Karpas-422 (cell line): Measurements from ENCODE around the gene LRBA. TPM values are rescaled to one million over a fixed set of nuclear protein-coding genes. Genes with fewer than 3 reads are reported as not detected.

ENCODE experiments used
- DNase-seq: peaks from one replicate; pipeline ENCODE4 v3.0.0-alpha.2; 2015
- H2AFZ ChIP-seq: fragments of 200-600 bp; sonication (generic); 2 replicates; pipeline ENCODE4 v1.6.1; 2014; ENCODE audit warnings: antibody characterized with exemption, low read length, mixed read lengths
- H3K27ac ChIP-seq: fragments of 200-600 bp; sonication (generic); 2 replicates; pipeline ENCODE4 v1.5.1; 2014; ENCODE audit warnings: mild to moderate bottlenecking, low read length, moderate library complexity
- H3K27me3 ChIP-seq: fragments of 200-600 bp; sonication (generic); 2 replicates; pipeline ENCODE4 v1.6.1; 2014; ENCODE audit warnings: low read length, mixed read lengths
- H3K36me3 ChIP-seq: fragments of 200-600 bp; sonication (generic); 2 replicates; pipeline ENCODE4 v1.6.1; 2014; ENCODE audit warnings: low read length, mixed read lengths; ENCODE audit not compliant: insufficient read depth
- H3K4me1 ChIP-seq: fragments of 200-600 bp; sonication (generic); 2 replicates; pipeline ENCODE4 v1.6.1; 2014; ENCODE audit warnings: mild to moderate bottlenecking, low read length, mixed read lengths
- H3K4me2 ChIP-seq: fragments of 200-600 bp; sonication (generic); 2 replicates; pipeline ENCODE4 v1.6.1; 2014; ENCODE audit warnings: low read length, low read depth, mild to moderate bottlenecking; ENCODE audit not compliant: poor library complexity, severe bottlenecking
- H3K4me3 ChIP-seq: fragments of 200-600 bp; sonication (generic); 2 replicates; pipeline ENCODE4 v1.5.1; 2014; ENCODE audit warnings: mild to moderate bottlenecking, antibody characterized with exemption, low read length, mixed read lengths
- H3K79me2 ChIP-seq: fragments of 200-600 bp; sonication (generic); 2 replicates; pipeline ENCODE4 v1.6.1; 2014; ENCODE audit warnings: mild to moderate bottlenecking, low read length, mixed read lengths
- H3K9ac ChIP-seq: fragments of 200-600 bp; sonication (generic); 2 replicates; pipeline ENCODE4 v1.6.0; 2014; ENCODE audit warnings: low read length
- H3K9me2 ChIP-seq: fragments of 200-600 bp; sonication (generic), shearing (Covaris generic); replicated peaks from 2 replicates; pipeline ENCODE4 v1.6.0; 2014; ENCODE audit warnings: mild to moderate bottlenecking, low read length, moderate library complexity; ENCODE audit not compliant: insufficient read depth
- H3K9me3 ChIP-seq: fragments of 300-700, 200-600 bp; sonication (generic); 2 replicates; pipeline ENCODE4 v1.6.1; 2014; ENCODE audit warnings: low read length, mixed read lengths
- H4K20me1 ChIP-seq: fragments of 200-600 bp; sonication (generic); 2 replicates; pipeline ENCODE4 v1.6.1; 2014; ENCODE audit warnings: mild to moderate bottlenecking, antibody characterized with exemption, low read length, low read depth; ENCODE audit not compliant: insufficient read depth
- total RNA-seq: library from RNA; depleted of rRNA; stranded (reverse); fragments of >200 nt; shearing (Covaris generic); gene quantifications from 2 replicates; pipeline ENCODE4 v1.2.3, GENCODE V29; 2014; ENCODE audit warnings: low replicate concordance

Gene LRBA
- total RNA-seq, 1 experiment from 2014 or later, result 131 TPM

DNA sequence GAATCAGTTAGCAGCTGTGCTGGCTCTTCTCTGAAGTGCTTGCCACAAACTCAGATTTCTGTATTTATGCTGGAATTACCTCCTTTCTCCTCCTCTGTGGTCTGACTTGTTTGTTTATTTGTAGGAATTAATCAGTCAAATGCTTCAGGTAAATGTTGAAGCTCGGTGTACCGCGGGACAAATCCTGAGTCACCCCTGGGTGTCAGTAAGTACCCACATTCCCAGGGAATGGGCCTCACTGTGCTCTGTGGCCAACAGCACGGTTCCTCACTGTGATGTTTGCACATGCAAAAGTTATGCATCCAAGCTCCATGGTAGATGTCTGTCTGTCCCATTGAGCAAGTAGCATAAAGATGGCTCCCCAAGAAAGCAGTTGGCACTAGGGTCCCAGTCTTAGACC, 766.9 kb downstream of the LRBA start:
- H3K9me3 ChIP-seq, result no peaks in the 10 kb centered on the region
- no peak overlapping the region for H3K9ac ChIP-seq
- H3K4me1 ChIP-seq, result no peaks in the 10 kb centered on the region
- H2AFZ ChIP-seq, result no peak overlapping the region
- H3K27me3 ChIP-seq, result no peaks in the 10 kb centered on the region
- no peak overlapping the region for H3K4me3 ChIP-seq
- H3K4me2 ChIP-seq, result no peak overlapping the region
- H3K9me2 ChIP-seq, result no peaks in the 10 kb centered on the region
- no peaks in the 10 kb centered on the region for H3K79me2 ChIP-seq
- H3K36me3 ChIP-seq, result no peaks in the 10 kb centered on the region
- no peak for DNase-seq
- H4K20me1 ChIP-seq, result no peaks in the 10 kb centered on the region
- no peak overlapping the region for H3K27ac ChIP-seq

DNA sequence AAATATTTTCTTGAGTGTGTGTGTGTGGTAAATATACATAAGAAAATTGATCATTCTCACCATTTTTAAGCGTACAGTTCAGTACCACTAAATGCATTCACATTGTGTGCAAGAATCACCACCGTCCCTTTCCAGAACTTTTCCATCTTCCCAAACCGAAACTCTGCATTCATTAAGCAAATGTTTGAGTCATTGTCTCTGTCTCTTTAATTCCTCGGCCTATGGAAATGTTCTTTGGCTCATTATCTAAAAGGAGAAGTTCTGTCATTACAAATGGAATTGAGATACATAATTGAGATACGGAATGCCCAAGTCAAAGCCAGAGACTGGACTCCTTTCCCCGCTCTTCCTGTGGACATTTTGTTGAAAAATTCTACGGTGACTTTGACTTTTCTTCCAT, 767.9 kb downstream of the LRBA start:
- Histone ChIP-seq H3K4me2 (no peak overlapping the region), H3K9me2 (no peaks in the 10 kb centered on the region), H3K4me3 (no peak overlapping the region), H2AFZ (no peak overlapping the region), H3K27me3 (no peaks in the 10 kb centered on the region), H3K27ac (no peak overlapping the region), H3K36me3 (no peaks in the 10 kb centered on the region), H3K9ac (no peak overlapping the region), H3K79me2 (no peaks in the 10 kb centered on the region), H4K20me1 (no peaks in the 10 kb centered on the region), H3K4me1 (no peaks in the 10 kb centered on the region), H3K9me3 (no peaks in the 10 kb centered on the region)
- no peak for DNase-seq

DNA sequence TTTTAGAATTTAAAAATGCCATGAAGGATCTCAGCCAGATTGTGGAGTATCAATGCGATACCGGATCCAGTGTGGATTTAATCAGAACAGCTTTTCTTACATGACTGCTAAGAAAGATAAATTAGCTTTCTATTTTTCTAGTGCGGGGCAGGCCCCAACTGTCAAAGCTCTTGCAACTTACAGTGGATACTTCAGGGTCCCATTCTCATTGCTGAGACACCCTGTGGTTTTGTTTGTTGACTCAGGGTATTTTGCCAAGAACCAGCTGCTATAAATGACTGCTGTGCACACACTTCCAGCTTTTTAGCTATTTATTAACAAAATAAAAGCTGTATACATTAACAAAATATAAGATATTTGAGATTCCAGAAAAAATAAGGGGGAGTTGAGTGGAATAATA, 770.5 kb downstream of the LRBA start:
- Histone ChIP-seq H3K79me2 (no peaks in the 10 kb centered on the region), H3K9me3 (no peaks in the 10 kb centered on the region), H3K4me2 (no peak overlapping the region), H4K20me1 (no peaks in the 10 kb centered on the region), H3K36me3 (no peaks in the 10 kb centered on the region), H3K9me2 (no peaks in the 10 kb centered on the region), H2AFZ (no peak overlapping the region), H3K4me1 (no peaks in the 10 kb centered on the region), H3K4me3 (no peak overlapping the region), H3K27ac (no peak overlapping the region), H3K9ac (no peak overlapping the region), H3K27me3 (no peaks in the 10 kb centered on the region)
- no peak for DNase-seq

DNA sequence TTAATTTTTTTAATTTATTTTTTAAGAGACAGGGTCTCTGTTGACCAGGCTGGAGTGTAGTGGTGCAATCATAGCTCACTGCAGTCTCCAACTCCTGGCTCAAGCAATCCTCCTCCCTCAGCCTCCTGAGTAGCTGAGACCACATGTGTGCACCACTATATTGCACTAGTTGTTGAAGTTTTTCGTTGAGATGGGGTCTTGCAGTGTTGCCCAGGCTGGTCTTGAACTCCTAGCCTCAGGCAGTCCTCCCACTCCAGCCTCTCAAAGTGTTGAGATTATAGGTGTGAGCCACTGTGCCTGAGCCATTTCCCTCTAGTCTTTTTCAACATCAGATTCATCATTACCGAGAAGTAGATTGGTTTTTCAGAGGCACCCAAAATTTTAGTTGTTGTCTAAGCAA, 771.2 kb downstream of the LRBA start:
- Histone ChIP-seq H3K4me1 (no peaks in the 10 kb centered on the region), H3K36me3 (no peaks in the 10 kb centered on the region), H2AFZ (no peak overlapping the region), H4K20me1 (no peaks in the 10 kb centered on the region), H3K79me2 (no peaks in the 10 kb centered on the region), H3K9me2 (no peaks in the 10 kb centered on the region), H3K4me3 (no peak overlapping the region), H3K9ac (no peak overlapping the region), H3K4me2 (no peak overlapping the region), H3K27me3 (no peaks in the 10 kb centered on the region), H3K9me3 (no peaks in the 10 kb centered on the region), H3K27ac (no peak overlapping the region)
- DNase-seq, result no peak

DNA sequence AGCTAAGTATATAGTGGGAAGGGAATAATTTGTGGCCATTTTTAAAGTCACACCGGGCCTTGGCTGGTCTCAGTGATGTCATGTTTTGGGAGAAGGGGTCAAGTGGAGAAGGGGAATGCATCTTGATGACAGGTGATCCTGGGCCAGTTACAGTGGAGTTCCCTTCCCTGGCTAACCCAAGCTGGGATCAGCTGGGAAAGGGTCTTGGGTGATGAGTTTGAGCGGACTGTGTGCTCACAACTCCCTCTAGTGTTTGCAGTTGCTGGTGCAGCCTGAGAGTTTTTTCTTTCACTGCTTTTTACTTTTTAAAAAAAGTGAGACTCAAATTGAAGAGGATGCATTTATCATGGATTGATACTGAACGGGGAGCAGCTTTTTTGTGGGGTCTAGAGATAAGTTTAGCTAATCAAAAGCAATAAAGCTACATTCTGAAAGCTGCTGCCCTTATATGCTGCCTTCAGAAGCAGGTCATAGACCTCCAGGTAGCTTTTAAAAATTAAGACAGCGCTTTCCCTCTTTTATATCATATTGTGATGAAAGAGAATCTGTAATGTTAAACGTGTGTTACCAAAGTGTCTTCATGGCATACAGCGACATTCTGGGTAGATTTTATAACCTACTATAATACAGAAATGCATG, 772.1 kb downstream of the LRBA start:
- H3K9me2 ChIP-seq, result no peaks in the 10 kb centered on the region
- no peak overlapping the region for H3K9ac ChIP-seq
- DNase-seq, result peak; percentile 75
- no peaks in the 10 kb centered on the region for H3K36me3 ChIP-seq
- H3K27me3 ChIP-seq, result no peaks in the 10 kb centered on the region
- H3K27ac ChIP-seq, result no peak overlapping the region
- H4K20me1 ChIP-seq, result no peaks in the 10 kb centered on the region
- no peaks in the 10 kb centered on the region for H3K9me3 ChIP-seq
- H3K4me1 ChIP-seq, result no peaks in the 10 kb centered on the region
- H2AFZ ChIP-seq, result no peak overlapping the region
- H3K79me2 ChIP-seq, result no peaks in the 10 kb centered on the region
- H3K4me2 ChIP-seq, result no peak overlapping the region
- no peak overlapping the region for H3K4me3 ChIP-seq

DNA sequence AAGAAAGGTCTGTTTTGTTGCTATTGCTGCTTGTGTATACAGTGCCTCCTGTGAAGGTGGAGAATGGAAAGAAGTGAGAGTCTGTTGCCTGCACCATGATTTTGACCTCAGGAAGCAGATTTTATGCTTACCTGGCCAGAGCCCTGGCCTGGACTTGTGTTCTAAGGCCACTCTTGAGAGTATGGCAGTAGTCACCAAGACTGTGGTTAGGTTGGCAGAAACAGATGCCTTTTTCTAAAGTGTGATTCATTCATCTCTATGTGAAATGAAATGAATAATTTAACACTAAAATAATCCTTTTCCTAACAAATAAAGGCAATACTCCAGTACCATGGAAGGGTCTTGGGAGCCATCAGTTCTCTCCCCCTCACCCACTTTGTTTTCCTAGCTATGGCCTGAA, 775.1 kb downstream of the LRBA start:
- no peaks in the 10 kb centered on the region for H3K79me2 ChIP-seq
- no peaks in the 10 kb centered on the region for H4K20me1 ChIP-seq
- H3K27ac ChIP-seq, result no peak overlapping the region
- H3K9me3 ChIP-seq, result no peaks in the 10 kb centered on the region
- no peak overlapping the region for H2AFZ ChIP-seq
- H3K9ac ChIP-seq, result no peak overlapping the region
- H3K36me3 ChIP-seq, result no peaks in the 10 kb centered on the region
- no peak for DNase-seq
- H3K4me3 ChIP-seq, result no peak overlapping the region
- no peaks in the 10 kb centered on the region for H3K4me1 ChIP-seq
- no peaks in the 10 kb centered on the region for H3K9me2 ChIP-seq
- no peak overlapping the region for H3K4me2 ChIP-seq
- no peaks in the 10 kb centered on the region for H3K27me3 ChIP-seq

DNA sequence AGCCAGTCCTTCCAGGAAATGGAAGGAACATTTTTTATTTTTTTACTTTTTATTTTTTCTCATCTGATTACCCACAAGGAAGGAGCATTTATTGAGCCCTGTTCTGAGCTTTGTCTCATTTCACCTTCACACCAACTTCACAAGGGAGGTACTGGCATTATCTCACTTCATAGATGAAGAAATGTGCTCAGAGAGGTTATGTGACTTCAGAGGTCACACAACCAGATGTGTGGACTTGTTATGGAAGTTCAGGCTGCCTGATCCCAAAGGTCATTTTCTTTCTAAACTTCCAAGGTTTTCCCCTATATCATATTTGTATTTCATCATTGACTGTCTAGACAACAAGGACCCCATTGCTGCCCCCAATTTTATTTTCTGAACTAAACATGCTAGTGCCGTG, 776.5 kb downstream of the LRBA start:
- Histone ChIP-seq H3K79me2 (no peaks in the 10 kb centered on the region), H2AFZ (no peak overlapping the region)

DNA sequence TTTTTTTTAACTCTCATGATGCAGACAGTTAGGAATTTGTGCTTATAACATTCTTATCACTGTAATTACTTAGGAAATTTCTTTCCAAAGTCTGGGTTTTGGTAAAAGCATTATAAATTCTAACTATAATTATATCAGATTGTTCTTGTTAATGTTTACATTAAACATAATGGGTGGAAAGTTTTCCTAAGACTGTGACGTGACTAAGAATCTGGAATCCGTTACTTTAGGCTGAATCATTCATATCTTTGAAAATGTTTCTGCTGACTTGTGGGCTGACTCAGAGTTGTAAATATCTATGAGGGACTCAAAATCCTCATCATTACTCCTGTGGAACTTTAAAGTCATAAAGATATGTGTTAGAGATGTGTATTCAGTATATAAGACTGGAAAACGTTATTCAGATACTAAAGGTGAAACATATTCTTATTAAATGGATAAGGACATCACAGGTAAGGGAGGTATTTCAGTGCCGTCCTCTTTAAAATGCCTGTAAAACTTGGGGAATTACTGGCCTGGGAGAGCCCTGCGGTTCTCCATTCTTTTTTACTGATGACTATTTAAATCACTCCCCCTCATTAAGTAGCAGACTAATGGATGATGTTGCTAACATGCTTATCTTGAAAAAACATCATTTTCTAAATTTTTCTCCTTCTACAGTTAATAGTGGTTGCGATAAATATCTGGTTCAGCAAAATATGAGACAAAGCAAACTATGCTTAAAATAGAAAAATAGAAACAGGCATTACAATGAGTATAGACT, 777.8 kb downstream of the LRBA start:
- no peaks in the 10 kb centered on the region for H3K9me3 ChIP-seq
- no peaks in the 10 kb centered on the region for H3K36me3 ChIP-seq
- H4K20me1 ChIP-seq, result no peaks in the 10 kb centered on the region
- DNase-seq, result no peak
- H3K9me2 ChIP-seq, result no peaks in the 10 kb centered on the region
- no peak overlapping the region for H3K27ac ChIP-seq
- H3K9ac ChIP-seq, result no peak overlapping the region
- H3K4me3 ChIP-seq, result no peak overlapping the region
- no peaks in the 10 kb centered on the region for H3K79me2 ChIP-seq
- no peak overlapping the region for H2AFZ ChIP-seq
- no peak overlapping the region for H3K4me2 ChIP-seq
- H3K4me1 ChIP-seq, result no peaks in the 10 kb centered on the region
- H3K27me3 ChIP-seq, result no peaks in the 10 kb centered on the region

More for the DNA sequence above, 776.5 kb downstream of the LRBA start:
- Histone ChIP-seq H3K27ac (no peak overlapping the region), H3K9me2 (no peaks in the 10 kb centered on the region), H3K4me1 (no peaks in the 10 kb centered on the region), H3K36me3 (no peaks in the 10 kb centered on the region), H3K9me3 (no peaks in the 10 kb centered on the region), H3K4me2 (no peak overlapping the region), H3K9ac (no peak overlapping the region), H3K4me3 (no peak overlapping the region), H4K20me1 (no peaks in the 10 kb centered on the region), H3K27me3 (no peaks in the 10 kb centered on the region)
- no peak for DNase-seq
